ENCODE data around the gene UBE2U.

The UBE2U gene

DNA sequence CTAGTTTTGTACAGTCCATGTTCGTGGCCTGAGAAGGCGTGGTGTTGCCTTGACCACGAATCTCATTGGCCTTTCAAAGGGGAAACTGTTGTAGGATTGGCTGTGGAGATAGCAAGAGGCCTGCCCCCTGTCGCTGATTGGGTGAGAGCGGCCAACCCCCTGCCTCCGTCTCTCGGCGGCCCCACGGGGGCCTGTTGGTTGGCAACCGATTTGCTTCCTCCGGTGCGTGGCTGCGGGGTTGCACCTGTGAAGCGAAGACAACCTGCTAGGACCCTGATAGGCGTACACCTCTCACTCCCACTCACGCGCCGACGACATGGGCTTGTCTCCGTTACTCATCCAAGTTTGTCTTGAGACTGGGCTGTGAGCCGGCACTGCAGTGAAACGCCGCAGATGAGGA, at the start of gene UBE2U:
TSS of gene UBE2U (plus strand) at position 204 of the 400 bp plus-strand sequence. CDS start 428 bp downstream, outside the sequence.
- no peak for DNase-seq

DNA sequence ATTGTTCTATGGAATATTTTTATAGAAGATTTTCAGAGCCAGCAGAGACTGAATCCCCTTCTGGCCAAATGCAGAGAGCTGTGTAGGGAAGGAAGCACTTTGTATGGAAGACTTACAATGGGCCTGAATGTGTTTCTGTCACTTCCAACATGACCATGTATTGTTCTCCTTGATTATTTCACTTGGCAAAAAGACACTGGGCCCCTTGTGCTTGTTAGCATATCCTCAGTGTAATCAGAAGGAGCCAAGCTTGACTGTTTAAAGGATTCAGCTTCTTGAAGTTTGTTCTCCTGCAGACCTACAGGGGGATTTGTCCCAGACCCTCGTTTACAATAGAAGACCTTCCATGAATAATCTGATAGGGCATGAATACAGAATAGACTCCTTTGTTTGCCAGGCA, 48.1 kb upstream of the UBE2U start:
- DNase-seq = no peak

DNA sequence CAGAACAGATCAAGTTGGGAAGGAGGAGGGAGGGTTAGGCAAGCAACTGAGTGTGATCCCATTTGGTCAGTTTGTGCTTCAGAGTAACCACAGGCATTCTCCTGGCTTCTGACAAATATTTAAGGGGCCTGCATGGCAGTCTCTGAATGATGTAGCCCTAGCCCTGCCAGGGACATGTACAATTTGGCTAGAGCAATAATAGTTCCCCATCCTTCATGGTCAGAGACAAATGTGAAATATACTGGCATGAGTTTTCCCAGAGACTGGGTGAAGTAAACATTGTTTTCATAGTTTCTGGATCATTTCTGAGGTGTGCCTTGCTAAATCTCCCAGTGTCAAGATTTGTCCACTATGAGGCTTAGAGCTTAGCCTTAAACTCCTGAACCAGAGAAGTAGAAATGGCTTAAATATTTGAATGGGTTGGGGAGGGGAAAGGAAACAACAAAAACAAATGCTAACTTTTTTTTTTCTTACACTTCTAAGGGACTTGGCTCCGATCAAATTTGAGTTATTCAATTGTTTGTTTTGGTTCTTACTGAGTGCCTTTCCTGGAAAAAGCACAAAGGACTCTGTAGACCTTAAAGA, 42.0 kb upstream of the UBE2U start:
- no peak for DNase-seq

DNA sequence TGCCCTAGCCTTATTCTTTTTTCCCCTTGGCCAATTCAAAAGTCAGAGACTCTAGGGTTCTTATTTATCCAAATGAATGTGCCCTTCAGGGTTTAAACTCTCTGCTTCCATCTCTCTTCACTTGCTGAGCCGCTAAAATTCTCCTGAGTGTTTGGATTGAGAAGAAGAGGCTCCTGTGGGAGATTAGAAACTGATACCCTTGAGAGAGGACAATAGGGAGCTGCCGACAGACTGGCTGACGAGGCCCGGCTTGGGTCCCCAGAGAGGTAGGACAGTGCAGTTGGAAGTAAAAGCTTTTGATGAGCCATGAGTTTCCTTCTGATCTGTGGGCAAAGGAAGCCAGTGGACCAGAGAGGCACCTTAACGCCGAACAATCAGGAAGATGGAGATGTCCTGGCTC, 41.3 kb upstream of the UBE2U start:
- DNase-seq = no peak

- DNase-seq = no peak
These were observed 40.6 kb upstream of the UBE2U start for GRCh38 chr1:64162804-64163203.

- no peak for DNase-seq
These were observed 40.0 kb upstream of the UBE2U start for GRCh38 chr1:64163431-64163830.

DNA sequence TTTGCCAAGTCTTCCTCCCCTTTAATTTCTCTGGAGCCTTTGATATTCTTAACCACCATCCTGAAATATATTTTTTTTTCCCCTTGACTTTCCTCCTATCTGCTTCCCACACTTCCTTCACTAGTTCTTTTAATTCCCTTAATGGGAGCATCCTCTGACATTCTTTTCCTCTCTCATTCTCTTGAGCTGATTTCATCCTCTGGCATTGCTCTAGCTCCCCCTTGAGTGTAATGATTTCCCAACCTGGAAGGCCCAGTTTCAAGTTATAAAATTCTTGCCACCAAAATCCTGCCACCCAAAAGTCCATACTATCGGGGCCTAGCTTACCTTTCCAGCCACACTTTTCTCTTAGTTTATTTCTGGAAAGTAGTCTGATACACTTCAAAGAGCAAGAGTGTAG, 39.5 kb upstream of the UBE2U start:
- DNase-seq = no peak

- no peak for DNase-seq
These were observed 36.8 kb upstream of the UBE2U start for GRCh38 chr1:64166629-64167028.

DNA sequence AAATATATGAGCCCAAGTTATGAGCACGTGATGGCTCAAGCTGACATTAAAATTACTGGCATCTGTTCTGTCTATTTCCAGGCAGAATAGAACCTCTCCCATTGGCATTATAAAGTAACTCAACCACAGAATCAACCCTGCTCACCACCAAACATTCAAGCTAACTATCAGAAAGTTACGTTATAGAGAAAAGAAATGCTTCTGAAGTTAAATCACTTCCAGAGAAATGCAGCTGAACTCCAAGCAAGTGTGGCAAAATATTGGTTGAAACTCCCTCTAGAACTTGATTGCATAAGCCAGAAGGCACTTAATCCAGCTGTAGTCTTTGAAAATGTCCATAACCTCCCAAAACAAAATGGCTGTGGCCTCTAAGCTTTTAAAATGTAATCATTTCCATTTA, 36.2 kb upstream of the UBE2U start:
- DNase-seq = no peak

DNA sequence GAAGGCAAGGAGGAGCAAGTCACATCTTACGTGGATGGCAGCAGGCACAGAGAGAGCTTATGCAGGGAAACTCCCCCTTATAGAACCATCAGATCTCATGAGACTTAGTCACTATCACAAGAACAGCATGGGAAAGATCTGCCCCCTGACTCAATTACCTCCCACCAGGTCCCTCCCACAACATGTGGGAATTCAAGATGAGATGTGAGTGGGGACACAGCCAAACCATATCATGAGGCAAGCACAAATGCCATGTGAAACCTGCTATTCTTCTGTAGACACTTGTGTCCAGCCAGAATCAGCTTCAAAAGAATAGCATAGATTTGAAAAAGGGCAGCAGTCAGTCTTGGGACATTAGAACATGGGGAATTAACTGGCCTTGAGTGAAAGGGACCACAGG, 32.2 kb upstream of the UBE2U start:
- no peak for DNase-seq

- DNase-seq = no peak
These were observed 31.6 kb upstream of the UBE2U start for GRCh38 chr1:64171797-64172281.

DNA sequence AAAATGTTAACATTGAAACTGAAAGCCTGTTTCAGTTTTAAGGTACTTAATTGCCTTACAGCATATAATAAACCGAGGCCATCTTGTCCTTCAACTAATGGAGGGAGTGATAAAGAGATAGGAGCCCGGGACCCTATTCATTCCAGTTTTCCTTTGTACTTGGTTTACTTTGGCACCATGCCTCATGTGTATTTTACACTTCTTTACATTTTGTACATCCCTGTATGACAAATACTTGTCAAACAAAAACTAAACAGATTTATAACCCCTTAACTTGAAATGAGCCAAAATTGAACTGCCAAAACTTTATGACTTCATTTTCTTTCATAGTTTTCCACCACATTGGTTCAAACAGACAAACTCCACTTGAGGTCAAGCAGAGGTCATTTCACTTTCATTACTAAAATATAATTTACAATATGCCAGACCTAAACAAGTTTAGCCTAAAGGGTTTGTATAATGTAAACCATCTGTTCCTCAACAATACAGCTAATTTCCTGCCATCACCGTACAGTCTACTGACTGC, 30.9 kb upstream of the UBE2U start:
- DNase-seq = no peak

DNA sequence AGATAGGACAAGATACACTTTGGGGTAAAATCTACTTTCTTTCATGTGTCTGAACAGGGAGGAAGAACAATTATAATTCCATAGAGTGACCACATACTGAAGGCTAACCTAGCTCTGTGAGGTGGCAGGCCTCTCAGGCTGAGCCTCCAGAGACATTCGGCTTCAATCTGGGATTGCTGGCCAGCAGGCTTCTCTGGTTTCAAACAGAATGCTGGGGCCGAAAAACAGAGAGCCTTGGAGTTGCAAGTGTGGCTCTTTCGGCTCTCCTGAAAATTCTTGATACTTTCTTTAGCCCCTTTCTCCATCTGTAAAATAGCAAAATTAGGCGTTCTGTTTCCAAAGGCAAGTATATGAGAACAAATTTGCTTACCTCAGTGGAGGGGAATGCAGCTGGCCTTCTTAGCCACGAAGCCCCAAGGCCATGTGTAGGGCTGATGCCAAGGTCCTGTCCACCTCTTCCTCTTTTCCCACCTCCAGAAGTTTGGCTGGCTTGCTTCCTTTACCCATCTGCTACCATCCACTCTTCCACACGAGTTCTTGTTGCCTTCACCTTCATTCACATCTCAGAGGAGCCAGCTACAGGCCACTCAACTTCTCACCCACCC, 30.0 kb upstream of the UBE2U start:
- DNase-seq = no peak

- DNase-seq = no peak
These were observed 27.8 kb upstream of the UBE2U start for GRCh38 chr1:64175639-64176038.

DNA sequence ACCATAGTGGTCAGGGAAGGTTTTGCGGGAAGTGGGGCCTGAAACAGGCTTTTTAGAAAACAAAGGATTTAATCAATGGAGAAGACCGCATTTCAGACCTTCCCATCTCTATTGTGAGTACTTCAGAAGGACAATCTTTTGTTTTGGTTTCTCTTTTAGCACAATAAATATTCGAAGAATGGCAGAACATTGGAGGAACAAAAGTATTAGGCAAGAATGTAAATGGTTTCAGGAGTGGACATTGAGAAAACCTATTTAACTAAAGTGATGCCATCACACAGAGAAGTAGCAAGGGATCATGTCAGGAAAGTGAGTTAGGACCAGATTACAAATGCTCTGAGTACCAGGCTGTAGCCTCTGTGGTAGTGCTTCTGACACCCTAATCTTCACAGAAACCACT, 26.8 kb upstream of the UBE2U start:
- DNase-seq = no peak

- no peak for DNase-seq
These were observed 23.8 kb upstream of the UBE2U start for GRCh38 chr1:64179588-64179987.

DNA sequence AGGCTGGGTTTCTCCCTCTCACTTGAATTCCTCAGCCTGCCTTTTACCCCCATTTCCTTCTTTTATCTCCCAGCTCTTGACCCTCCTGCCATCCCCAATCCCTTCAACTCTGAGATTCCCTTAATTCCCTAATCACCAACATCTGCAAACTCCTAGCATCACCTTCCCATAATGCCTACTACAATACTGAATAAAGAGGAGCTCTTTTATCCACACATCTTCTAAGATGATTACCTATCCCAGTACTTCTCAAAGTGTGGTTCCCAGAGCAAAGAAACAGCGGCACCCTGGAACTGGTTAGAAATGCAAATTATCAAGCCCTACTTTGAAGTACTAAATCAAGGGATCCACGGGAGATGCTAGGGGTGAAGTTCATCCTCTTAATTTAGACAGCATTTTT, 21.2 kb upstream of the UBE2U start:
- DNase-seq = no peak

DNA sequence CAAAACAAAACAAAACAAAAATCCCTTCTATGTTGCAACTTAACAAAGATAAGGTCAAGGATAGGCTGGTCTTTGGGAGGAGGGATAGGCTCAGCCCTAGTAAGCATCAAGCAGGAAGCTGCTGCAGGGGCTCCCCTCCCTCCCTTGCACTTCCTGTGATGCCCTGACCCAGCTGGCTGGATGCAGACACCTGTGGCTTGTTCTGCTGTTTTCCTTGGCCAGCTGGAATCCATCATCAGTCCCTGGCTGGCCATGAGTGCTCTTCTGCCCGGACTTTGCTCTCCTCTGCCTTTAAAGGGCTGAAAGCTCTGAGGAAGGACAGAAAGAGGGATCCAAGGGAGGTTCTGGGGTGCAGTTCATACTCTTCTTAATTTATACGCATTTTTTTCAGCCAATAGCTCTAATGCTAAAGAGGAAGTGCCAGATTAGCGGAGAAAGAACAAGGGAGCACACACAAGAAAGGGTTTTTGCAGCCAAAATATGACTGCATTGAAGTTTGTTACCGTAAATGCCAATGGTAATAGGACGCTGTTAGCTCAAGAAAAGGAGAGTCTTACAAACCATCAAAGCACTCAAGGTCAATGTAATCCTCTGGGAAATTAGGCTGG, 19.9 kb upstream of the UBE2U start:
- no peak for DNase-seq

- no peak for DNase-seq
These were observed 19.4 kb upstream of the UBE2U start for GRCh38 chr1:64184003-64184440.

GRCh38 chr1:64186138-64186897, 17.1 kb upstream of the UBE2U start:
- no peak for DNase-seq

DNA sequence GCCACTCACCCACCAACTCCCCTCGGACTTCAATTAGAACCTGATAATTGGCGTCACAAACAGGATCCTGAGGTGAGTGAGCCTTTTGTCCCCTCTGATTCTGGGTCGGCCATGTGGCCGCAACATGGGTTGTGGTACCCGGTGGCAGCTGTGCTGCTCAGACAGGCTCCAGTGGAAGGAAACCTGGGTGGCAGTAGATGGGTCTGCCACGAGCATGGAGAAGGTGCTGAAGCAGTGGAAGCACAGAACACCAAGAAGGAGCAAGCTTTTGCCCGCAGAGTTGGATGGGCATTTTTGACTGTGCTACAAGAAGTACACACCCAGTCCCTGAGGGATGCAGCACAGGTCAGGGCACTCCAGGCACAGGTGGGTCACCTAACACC, 16.5 kb upstream of the UBE2U start:
- DNase-seq = no peak

- no peak for DNase-seq
These were observed 15.8 kb upstream of the UBE2U start for GRCh38 chr1:64187646-64188045.

DNA sequence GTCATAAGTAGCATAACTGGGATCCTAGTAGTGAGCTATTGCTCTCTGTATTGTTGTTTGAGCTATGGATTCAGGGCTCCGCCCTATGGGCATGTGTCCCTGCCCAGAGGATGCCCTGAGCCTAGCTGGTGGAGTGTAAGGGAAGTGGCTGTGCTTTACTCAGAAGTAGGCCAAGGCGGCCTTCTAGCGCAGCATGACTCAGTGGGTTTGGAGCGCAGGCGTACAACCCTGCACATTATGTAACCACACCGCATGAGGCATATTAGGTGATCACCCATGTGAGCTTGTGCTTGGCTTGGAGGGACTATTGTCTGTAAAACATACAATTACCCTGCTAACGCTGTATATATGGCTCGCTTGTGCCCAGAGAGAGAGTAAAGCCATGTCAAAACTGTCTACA, 11.1 kb upstream of the UBE2U start:
- no peak for DNase-seq

All from bone marrow (tissue), 2 donors.